HCT116 (cell line): Measurements from ENCODE around the gene ARHGAP29.

Experiments used
- JUND ChIP-seq: IDR thresholded peaks from 2 replicates; pipeline ENCODE4 v1.6.1; 2012
- MAX ChIP-seq: IDR thresholded peaks from 2 replicates; pipeline ENCODE4 v1.6.1; 2012
- POLR2A ChIP-seq: IDR thresholded peaks from 2 replicates; pipeline ENCODE4 v1.7.0; 2011; ENCODE audit warnings: borderline replicate concordance; ENCODE audit not compliant: insufficient read depth, insufficient read length; ENCODE audit errors: extremely low read depth
- TF ChIP-seq, protein P1 (sequence below), 3 experiments: fragments of 200-600 bp in 1 of 3; sonication (generic) in 1 of 3; IDR thresholded peaks in 2 of 3; conservative IDR thresholded peaks in 1 of 3; 2 replicates each; pipeline ENCODE4 v1.5.1; 2012 to 2017; ENCODE audit warnings: low read depth in 2 of 3, low read length in 2 of 3, antibody characterized with exemption in 1 of 3, borderline replicate concordance in 1 of 3, control low read depth in 1 of 3, mild to moderate bottlenecking in 1 of 3, mixed read lengths in 1 of 3, mixed run types in 1 of 3, moderate library complexity in 1 of 3; ENCODE audit not compliant: insufficient read depth in 1 of 3

GRCh38 chr1:94154989-94155388, 82.4 kb downstream of the ARHGAP29 start:
- TF ChIP-seq, protein P1, sequence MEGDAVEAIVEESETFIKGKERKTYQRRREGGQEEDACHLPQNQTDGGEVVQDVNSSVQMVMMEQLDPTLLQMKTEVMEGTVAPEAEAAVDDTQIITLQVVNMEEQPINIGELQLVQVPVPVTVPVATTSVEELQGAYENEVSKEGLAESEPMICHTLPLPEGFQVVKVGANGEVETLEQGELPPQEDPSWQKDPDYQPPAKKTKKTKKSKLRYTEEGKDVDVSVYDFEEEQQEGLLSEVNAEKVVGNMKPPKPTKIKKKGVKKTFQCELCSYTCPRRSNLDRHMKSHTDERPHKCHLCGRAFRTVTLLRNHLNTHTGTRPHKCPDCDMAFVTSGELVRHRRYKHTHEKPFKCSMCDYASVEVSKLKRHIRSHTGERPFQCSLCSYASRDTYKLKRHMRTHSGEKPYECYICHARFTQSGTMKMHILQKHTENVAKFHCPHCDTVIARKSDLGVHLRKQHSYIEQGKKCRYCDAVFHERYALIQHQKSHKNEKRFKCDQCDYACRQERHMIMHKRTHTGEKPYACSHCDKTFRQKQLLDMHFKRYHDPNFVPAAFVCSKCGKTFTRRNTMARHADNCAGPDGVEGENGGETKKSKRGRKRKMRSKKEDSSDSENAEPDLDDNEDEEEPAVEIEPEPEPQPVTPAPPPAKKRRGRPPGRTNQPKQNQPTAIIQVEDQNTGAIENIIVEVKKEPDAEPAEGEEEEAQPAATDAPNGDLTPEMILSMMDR (IDR thresholded peaks at IDR 0.05 in 2 of 3, conservative IDR thresholded peaks at IDR 0.05 in 1 of 3; ENCODE audit: borderline replicate concordance in 1 of 3, insufficient read depth in 1 of 3, low read depth in 2 of 3, low read length in 2 of 3), result no peak
- TF ChIP-seq POLR2A (no peak), JUND (no peak), MAX (no peak)
